CD4-positive, alpha-beta T cell (primary cell): ENCODE results near the gene ZEB2. TPM values are rescaled to one million over a fixed set of nuclear protein-coding genes. Genes with fewer than 3 reads are reported as not detected.

Source experiments
- ATAC-seq: fragments of 200-7000 bp; cut with Tn5 transposase; one replicate; pipeline ENCODE4 v1.10.0; 2022; ENCODE audit warnings: mild to moderate bottlenecking; ENCODE audit not compliant: poor library complexity
- CTCF ChIA-PET: fragments of 350-600 bp; sonication (Branson Sonifier 250); formaldehyde crosslinking; loops from one replicate; lab custom pipeline; 2021; ENCODE audit warnings: antibody characterized with exemption, inconsistent platforms; lab: Charles Lee
- POLR2A ChIA-PET: fragments of 350-600 bp; sonication (Branson Sonifier 250); formaldehyde crosslinking; loops from one replicate; lab custom pipeline; 2021; ENCODE audit warnings: antibody characterized with exemption, inconsistent platforms; lab: Charles Lee
- DNase-seq, 14 experiments: peaks; one replicate each; pipeline ENCODE4 v3.0.0-alpha.2; 2013 to 2020; ENCODE audit warnings: mixed read lengths in 2 of 14
- H3K27ac ChIP-seq, 2 donors: one replicate each; pipeline versions ENCODE4 v1.5.1 to v1.7.0; 2013; ENCODE audit warnings: low read length in 2 of 2, low read depth in 1 of 2, mild to moderate bottlenecking in 1 of 2
- H3K27me3 ChIP-seq, 2 experiments: 1 replicate in 1 of 2; 2 replicates in 1 of 2; pipeline versions ENCODE4 v1.6.1 to v1.7.0; 2013; ENCODE audit warnings: low read length in 2 of 2, control low read depth in 1 of 2, mild to moderate bottlenecking in 1 of 2, moderate library complexity in 1 of 2; ENCODE audit not compliant: insufficient read depth in 2 of 2, control insufficient read depth in 1 of 2
- H3K36me3 ChIP-seq: one replicate; pipeline ENCODE4 v1.6.1; 2013; ENCODE audit warnings: low read length, control low read depth; ENCODE audit not compliant: insufficient read depth
- H3K4me1 ChIP-seq: one replicate; pipeline ENCODE4 v1.6.1; 2013; ENCODE audit warnings: low read length, control low read depth; ENCODE audit not compliant: insufficient read depth
- H3K4me3 ChIP-seq: one replicate; pipeline ENCODE4 v1.5.1; 2013; ENCODE audit warnings: mild to moderate bottlenecking, low read length, moderate library complexity
- H3K9me3 ChIP-seq, 2 experiments: 1 replicate in 1 of 2; 2 replicates in 1 of 2; pipeline versions ENCODE4 v1.6.1 to v1.7.0; 2013; ENCODE audit warnings: low read length in 2 of 2, mild to moderate bottlenecking in 2 of 2, control low read depth in 1 of 2, moderate library complexity in 1 of 2; ENCODE audit not compliant: control insufficient read depth in 1 of 2, insufficient read depth in 1 of 2
- H3K27ac Mint-ChIP-seq: one replicate; pipeline ENCODE4 v1.8.0; 2020; ENCODE audit warnings: mixed read lengths
- H3K27me3 Mint-ChIP-seq: one replicate; pipeline ENCODE4 v1.8.0; 2021; ENCODE audit warnings: mixed read lengths
- H3K36me3 Mint-ChIP-seq: one replicate; pipeline ENCODE4 v1.8.0; 2021; ENCODE audit warnings: low read depth, mixed read lengths
- H3K4me1 Mint-ChIP-seq: one replicate; pipeline ENCODE4 v1.8.0; 2021; ENCODE audit warnings: low read depth, mixed read lengths
- H3K4me3 Mint-ChIP-seq: one replicate; pipeline ENCODE4 v1.8.0; 2020; ENCODE audit warnings: mild to moderate bottlenecking, mixed read lengths
- H3K9me3 Mint-ChIP-seq: one replicate; pipeline ENCODE4 v1.8.0; 2020; ENCODE audit warnings: mixed read lengths
- CTCF ChIP-seq: fragments of 200-600 bp; IDR thresholded peaks from one replicate; pipeline ENCODE4 v1.8.0; 2022; ENCODE audit warnings: antibody characterized with exemption, mild to moderate bottlenecking
- intact Hi-C, 2 experiments: fragments of 100-400 bp; cut with DNase I in 1 of 2; cut with micrococcal nuclease in 1 of 2; formaldehyde crosslinking; loops; one replicate each; pipeline versions ENCODE4 v1.15.1 to v1.9.0; 2023 to 2025; cut with DNase I, micrococcal nuclease
- total RNA-seq, 174 experiments: library from RNA in 2 of 174; stranded (reverse) in 2 of 174; gene quantifications; one replicate each; pipeline ENCODE4 v1.2.3 and lab custom pipeline; 2021 to 2026

ZEB2 gene
- total RNA-seq, 2 experiments from 2014 or later = 12.3 to 13.4 TPM

DNA sequence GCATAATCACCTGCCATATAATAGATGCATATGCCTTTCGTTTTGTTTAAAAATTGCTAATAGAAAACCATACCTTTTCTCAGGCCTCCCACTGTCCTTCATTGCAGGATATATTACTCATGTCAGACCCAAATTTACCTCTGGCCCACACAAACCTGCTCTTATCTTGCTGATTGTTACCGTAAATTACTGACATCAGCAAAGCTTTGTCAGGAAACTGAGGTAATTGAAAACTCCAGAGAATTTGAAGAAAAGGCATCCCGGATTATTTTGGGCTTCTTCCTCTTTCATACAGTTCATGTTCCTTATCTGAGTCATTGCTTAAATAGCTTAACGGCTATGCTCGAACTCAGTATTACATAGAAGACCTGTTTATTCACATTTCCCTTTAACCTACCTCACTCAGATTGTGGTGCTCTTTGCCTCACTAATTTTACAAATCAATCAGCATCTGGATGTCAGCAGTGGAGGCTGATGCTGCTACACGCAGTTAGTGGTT lies 145.7 kb downstream of the ZEB2 start:
- Mint-ChIP-seq H3K4me1 (peaks cover 12% of the 10 kb centered on the region), H3K36me3 (no peaks in the 10 kb centered on the region), H3K27me3 (peaks cover 12% of the 10 kb centered on the region), H3K9me3 (no peaks in the 10 kb centered on the region), H3K27ac (no peak overlapping the region), H3K4me3 (no peak overlapping the region)
- POLR2A ChIA-PET = no interaction called here
- ATAC-seq (no peak), DNase-seq (no peak)
- no peak overlapping the region for H3K4me3 ChIP-seq
- H3K27ac ChIP-seq = no peak overlapping the region
- H3K36me3 ChIP-seq = no peaks in the 10 kb centered on the region
- no peaks in the 10 kb centered on the region for H3K4me1 ChIP-seq
- CTCF ChIA-PET = interaction anchor here (0.7 kb wide), 1 partner anchor 123 kb away, joined by 3 read pairs; no protein-coding TSS in a partner anchor
- TF ChIP-seq CTCF = no peak
- H3K9me3 ChIP-seq = no peaks in the 10 kb centered on the region
- H3K27me3 ChIP-seq = no peaks in the 10 kb centered on the region
- intact Hi-C loops = no loop called here

- H3K27me3 ChIP-seq = no peaks in the 10 kb centered on the region
- Mint-ChIP-seq H3K4me3 (no peak overlapping the region), H3K27me3 (peaks cover 11% of the 10 kb centered on the region), H3K9me3 (no peaks in the 10 kb centered on the region), H3K4me1 (peaks cover 12% of the 10 kb centered on the region), H3K27ac (no peak overlapping the region), H3K36me3 (no peaks in the 10 kb centered on the region)
- no peaks in the 10 kb centered on the region for H3K4me1 ChIP-seq
- H3K36me3 ChIP-seq = no peaks in the 10 kb centered on the region
- intact Hi-C loops = no loop called here
- ChIA-PET POLR2A (no interaction called here), CTCF (no interaction called here)
- no peak for DNase-seq
- no peak overlapping the region for H3K4me3 ChIP-seq
- no peak for TF ChIP-seq CTCF
- H3K9me3 ChIP-seq = no peaks in the 10 kb centered on the region
- H3K27ac ChIP-seq = no peak overlapping the region
- ATAC-seq = no peak
Measured at GRCh38 chr2:144372410-144373080, 147.4 kb downstream of the ZEB2 start.

DNA sequence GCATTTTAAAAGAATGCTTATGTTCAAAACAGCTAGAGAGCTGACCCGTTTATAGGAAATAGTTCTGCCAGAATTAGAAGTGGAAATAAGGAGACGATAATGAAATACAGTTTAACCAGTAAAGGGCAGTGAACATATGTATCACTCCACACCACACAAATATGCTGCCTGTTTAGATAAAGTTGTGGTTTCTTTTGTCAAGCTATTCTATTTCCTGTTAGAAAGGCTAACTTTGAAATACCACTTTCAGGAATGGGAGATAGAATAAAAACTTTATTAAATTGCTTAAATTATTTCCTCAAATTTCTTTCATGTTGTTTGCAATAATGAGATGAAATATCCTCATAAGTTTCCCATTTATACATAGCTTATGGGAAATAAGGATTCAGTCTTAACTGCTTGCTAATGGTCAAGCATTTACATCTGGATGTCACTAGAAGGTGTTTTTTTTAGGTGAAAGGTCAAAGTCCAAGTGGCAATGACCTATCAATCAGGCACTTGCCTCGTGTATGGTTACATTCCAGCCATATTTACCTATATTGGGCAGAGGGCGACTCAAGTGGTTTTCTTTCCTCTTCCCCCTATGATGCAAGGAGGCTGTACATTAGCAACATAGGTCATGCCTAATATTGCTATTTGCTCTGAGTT lies 148.9 kb downstream of the ZEB2 start:
- Mint-ChIP-seq H3K4me1 (peaks cover 12% of the 10 kb centered on the region), H3K27ac (no peak overlapping the region), H3K27me3 (peaks cover 8% of the 10 kb centered on the region), H3K36me3 (no peaks in the 10 kb centered on the region), H3K9me3 (no peaks in the 10 kb centered on the region), H3K4me3 (no peak overlapping the region)
- ATAC-seq (no peak), DNase-seq (no peak)
- CTCF ChIA-PET = no interaction called here
- Histone ChIP-seq H3K27ac (no peak overlapping the region), H3K4me3 (no peak overlapping the region), H3K9me3 (no peaks in the 10 kb centered on the region), H3K27me3 (no peaks in the 10 kb centered on the region), H3K36me3 (no peaks in the 10 kb centered on the region), H3K4me1 (no peaks in the 10 kb centered on the region)
- POLR2A ChIA-PET = no interaction called here
- intact Hi-C loops = no loop called here
- TF ChIP-seq CTCF = no peak
